ENCODE measurements around the gene AEBP2. TPM values are rescaled to one million over a fixed set of nuclear protein-coding genes. Genes with fewer than 3 reads are reported as not detected.

AEBP2 gene
- total RNA-seq, 4 donors from 2014 or later = 23.6 to 41.4 (median 38.6) TPM

DNA sequence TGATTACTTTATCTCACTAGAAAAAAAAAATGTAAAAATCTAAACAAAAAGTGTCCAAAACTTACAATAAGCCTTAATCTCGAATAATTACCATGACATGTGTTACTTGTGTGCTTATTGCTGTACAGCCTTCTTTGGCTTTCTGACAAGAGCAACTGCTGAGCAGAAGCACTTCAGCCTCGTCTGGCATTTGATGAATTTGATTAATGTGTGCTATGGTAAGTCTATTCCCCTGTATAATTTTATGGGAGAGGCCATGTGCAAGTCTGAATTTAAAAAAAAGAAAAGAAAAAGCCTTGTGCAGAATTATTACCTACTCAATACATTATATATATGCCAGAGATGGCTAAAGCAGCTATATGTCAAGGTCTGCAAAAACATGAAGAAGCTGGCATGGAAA lies 113.9 kb downstream of the AEBP2 start:
- no peak overlapping the region for H3K27ac ChIP-seq
- no peaks in the 10 kb centered on the region for H3K36me3 ChIP-seq
- no peak overlapping the region for H3K4me3 ChIP-seq
- TF ChIP-seq, protein P1, sequence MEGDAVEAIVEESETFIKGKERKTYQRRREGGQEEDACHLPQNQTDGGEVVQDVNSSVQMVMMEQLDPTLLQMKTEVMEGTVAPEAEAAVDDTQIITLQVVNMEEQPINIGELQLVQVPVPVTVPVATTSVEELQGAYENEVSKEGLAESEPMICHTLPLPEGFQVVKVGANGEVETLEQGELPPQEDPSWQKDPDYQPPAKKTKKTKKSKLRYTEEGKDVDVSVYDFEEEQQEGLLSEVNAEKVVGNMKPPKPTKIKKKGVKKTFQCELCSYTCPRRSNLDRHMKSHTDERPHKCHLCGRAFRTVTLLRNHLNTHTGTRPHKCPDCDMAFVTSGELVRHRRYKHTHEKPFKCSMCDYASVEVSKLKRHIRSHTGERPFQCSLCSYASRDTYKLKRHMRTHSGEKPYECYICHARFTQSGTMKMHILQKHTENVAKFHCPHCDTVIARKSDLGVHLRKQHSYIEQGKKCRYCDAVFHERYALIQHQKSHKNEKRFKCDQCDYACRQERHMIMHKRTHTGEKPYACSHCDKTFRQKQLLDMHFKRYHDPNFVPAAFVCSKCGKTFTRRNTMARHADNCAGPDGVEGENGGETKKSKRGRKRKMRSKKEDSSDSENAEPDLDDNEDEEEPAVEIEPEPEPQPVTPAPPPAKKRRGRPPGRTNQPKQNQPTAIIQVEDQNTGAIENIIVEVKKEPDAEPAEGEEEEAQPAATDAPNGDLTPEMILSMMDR (IDR thresholded peaks at IDR 0.05) = no peak
- no peak for TF ChIP-seq POLR2A (IDR thresholded peaks at IDR 0.05)
- no peak for TF ChIP-seq POLR2AphosphoS5 (IDR thresholded peaks at IDR 0.05)
- TF ChIP-seq EP300 (IDR thresholded peaks at IDR 0.05) = no peak
- no peaks in the 10 kb centered on the region for H3K27me3 ChIP-seq
- H3K4me1 ChIP-seq = peaks cover 0 to 3% (median 2%) of the 10 kb centered on the region in 3 donors
- no peaks in the 10 kb centered on the region for H3K9me3 ChIP-seq
- WGBS, 2 donors (ENCODE audit: low coverage in 1 of 2) = 41 to 65% methylated on average over 2 of the region's 2 CpGs
- ATAC-seq = no peak

DNA sequence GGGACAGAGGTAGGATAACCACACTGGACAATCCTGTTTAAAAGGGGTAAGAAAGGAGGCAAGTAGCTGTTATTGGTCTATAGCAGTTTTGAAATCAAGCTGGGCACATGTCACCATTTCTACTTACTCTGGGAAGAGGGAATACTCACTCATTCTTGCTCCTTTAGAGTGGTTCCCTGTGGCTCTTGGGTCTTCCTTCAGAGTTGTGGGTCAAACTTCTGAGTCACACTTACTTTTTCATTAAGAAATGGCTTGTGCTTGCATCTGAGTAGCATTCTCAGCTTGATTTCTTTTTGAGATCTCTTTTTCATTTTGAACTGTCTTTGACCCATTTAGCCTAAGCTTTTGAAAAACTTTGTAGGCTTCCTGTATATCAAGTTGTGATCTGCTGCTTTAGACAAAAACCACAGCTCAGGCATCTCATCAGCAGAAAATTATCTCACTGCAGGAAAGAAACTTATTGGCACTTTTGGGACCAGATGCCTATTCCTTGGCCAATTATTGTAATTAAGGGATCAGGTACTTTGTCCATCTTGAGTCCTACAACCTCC lies 122.2 kb downstream of the AEBP2 start:
- no peak overlapping the region for H3K27ac ChIP-seq

More for the DNA sequence above, 122.2 kb downstream of the AEBP2 start:
- TF ChIP-seq, protein P1 (IDR thresholded peaks at IDR 0.05) = no peak
- TF ChIP-seq EP300 (IDR thresholded peaks at IDR 0.05) = no peak
- no peak for TF ChIP-seq POLR2A (IDR thresholded peaks at IDR 0.05)
- TF ChIP-seq POLR2AphosphoS5 (IDR thresholded peaks at IDR 0.05) = no peak
- no peaks in the 10 kb centered on the region for H3K4me1 ChIP-seq
- no peaks in the 10 kb centered on the region for H3K27me3 ChIP-seq
- H3K4me3 ChIP-seq = no peak overlapping the region
- no peaks in the 10 kb centered on the region for H3K9me3 ChIP-seq
- no peaks in the 10 kb centered on the region for H3K36me3 ChIP-seq
- ATAC-seq = no peak

Small RNA genes within 50 kb of the gene (small RNA-seq; reads per million reads assigned to genes)
- gene AC091805.2 (0 to 0.09 (median 0) reads per million in 4 donors), gene RNU6-254P (0 reads per million in 4 donors)

Data from gastroesophageal sphincter (tissue), 4 donors.